Activated CD8-positive, alpha-beta memory T cell treated with anti-CD3 and anti-CD28 coated beads for 36 hours (primary cell): Measurements from ENCODE around the gene PYCARD. TPM values are rescaled to one million over a fixed set of nuclear protein-coding genes. Genes with fewer than 3 reads are reported as not detected.
"Not testable (repeated sequence)": the region's sequence is repeated elsewhere in the genome, so short reads cannot be mapped to it uniquely, and the experiment has no call there.

Source experiments
- CTCF ChIA-PET: fragments of 350-600 bp; sonication (Branson Sonifier 250); formaldehyde crosslinking; loops from one replicate; lab custom pipeline; 2021; ENCODE audit warnings: antibody characterized with exemption; lab: Charles Lee
- POLR2A ChIA-PET: fragments of 350-600 bp; sonication (Branson Sonifier 250); formaldehyde crosslinking; loops from one replicate; lab custom pipeline; 2021; ENCODE audit warnings: antibody characterized with exemption; lab: Charles Lee
- total RNA-seq, 2 experiments: library from RNA; stranded (reverse); gene quantifications; one replicate each; pipeline ENCODE4 v1.2.3, GENCODE V29; 2021

The PYCARD gene
- total RNA-seq, 2 experiments from 2014 or later = 5.2 to 6.9 TPM

DNA sequence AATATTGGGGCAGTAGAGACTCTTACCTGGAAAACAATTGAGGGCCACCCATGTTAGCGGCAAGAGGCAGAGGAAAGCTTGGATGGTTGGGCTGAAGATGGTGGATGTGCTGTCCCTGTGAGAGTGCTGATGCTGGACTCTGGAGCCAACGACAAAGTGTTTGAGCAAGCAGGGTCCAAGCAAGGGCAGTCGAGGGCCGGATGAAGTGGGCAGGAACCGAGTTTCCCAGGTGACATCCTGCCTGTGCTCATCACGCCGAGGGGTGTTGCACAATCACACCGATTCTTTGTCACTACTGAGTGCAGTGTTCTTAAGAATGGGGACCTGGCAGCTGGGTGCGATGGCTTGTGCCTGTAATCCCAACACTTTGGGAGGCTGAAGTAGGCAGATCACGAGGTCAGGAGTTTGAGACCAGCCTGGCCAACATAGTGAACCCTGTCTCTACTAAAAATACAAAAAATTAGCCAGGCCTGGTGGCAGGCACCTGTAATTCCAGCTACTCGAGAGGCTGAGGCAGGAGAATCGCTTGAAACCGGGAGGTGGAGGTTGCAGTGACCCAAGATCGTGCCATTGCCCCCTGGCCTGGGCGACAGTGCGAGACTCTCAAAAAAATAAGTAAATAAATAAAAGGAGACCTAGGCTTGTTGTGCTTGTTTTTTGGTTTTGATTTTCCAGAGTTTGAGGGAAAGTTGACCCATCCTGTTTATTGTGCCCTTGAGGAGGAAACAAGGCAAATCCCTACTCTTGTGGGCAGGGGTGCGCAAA is 6.1 kb downstream of the PYCARD start:
- POLR2A ChIA-PET = no interaction called here
- CTCF ChIA-PET = interaction anchor here (0.8 kb wide), 1 partner anchor 186 kb away, joined by 3 read pairs; no protein-coding TSS in a partner anchor

DNA sequence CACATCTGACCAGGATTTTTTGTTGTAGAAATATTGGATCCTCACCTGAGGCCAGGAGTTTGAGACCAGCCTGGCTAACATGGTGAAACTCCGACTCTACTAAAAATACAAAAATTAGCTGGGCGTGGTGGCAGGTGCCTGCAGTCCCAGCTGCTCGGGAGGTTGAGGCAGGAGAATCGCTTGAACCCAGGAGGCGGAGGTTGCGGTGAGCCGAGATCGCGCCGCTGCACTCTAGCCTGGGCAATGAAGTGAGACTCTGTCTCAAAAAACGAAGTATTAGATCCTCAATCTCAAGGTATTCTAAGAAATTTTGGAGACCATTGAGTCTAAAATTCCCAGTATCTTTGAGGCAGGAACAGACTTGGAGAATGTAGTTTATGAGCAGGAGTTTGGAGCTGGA is 6.7 kb downstream of the PYCARD start:
- POLR2A ChIA-PET = not testable (repeated sequence)
- CTCF ChIA-PET = interaction anchor here (0.8 kb wide), 1 partner anchor 186 kb away, joined by 3 read pairs; no protein-coding TSS in a partner anchor

DNA sequence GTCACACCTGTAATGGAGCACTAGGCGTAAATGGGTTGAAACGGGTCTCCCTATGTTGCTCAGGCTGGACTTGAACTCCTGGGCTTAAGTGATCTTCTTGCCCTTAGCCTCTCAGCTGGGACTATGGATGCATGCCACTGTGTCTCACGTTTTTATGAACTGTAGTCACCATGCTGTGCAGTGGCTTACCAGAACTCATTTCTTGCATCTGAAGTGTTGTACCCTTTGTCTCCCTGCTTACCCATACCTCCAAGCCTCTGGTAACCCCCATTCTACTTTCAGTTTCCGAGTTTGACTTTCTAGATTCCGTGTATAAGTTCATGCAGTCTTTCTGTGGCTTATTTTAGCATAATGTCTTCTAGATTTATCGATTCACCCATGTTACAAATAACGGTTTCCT is 7.7 kb downstream of the PYCARD start:
- CTCF ChIA-PET = no interaction called here
- POLR2A ChIA-PET = no interaction called here

- CTCF ChIA-PET = interaction anchor here (0.7 kb wide), 1 partner anchor 266 kb away, joined by 3 read pairs; no protein-coding TSS in a partner anchor
- POLR2A ChIA-PET = interaction anchor here (0.6 to 1.5 kb wide), 4 partner anchors 8 to 1381 kb away, joined by 3 to 6 read pairs (median 4); partner anchors contain the start of gene PYCARD
These were observed 8.7 kb downstream of the PYCARD start for GRCh38 chr16:31193874-31194273.

DNA sequence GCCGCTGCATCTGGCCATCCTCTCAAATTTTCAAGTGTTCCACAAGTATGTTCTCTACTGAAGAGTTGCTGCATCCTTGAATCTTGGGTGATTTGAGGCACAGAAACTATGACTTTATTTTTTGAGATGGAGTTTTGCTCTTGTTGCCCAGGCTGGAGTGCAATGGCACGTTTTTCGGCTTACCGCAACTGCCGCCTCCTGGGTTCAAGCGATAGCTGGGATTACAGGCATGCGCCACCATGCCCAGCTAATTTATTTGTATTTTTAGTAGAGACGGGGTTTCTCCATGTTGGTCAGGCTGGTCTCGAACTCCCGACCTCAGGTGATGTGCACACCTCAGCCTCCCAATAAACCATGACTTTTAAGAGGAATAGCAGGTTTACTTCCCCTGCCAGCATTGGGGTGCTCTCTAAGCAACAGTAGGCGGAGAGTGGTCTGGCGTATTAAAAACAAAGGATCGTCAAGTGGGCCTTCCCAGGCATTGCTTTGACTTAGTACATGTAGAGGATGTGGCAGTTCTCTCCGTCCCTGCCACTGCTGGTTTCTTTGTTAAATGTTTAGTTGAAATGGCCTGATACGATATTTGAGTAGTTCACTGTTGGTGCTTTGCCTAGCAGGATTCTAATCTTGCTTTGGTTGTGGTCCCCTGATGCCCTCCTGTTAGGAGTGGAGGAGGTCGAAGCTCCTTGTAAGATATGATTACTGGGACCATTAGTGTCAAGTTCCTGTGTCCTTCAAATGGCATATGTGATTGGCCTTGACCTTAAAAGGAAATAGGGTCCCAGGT is 9.5 kb downstream of the PYCARD start:
- ChIA-PET CTCF (no interaction called here), POLR2A (interaction anchor here (0.5 to 1.5 kb wide), 5 partner anchors 9 to 1380 kb away, joined by 3 to 7 read pairs (median 5); partner anchors contain the start of gene PYCARD)

DNA sequence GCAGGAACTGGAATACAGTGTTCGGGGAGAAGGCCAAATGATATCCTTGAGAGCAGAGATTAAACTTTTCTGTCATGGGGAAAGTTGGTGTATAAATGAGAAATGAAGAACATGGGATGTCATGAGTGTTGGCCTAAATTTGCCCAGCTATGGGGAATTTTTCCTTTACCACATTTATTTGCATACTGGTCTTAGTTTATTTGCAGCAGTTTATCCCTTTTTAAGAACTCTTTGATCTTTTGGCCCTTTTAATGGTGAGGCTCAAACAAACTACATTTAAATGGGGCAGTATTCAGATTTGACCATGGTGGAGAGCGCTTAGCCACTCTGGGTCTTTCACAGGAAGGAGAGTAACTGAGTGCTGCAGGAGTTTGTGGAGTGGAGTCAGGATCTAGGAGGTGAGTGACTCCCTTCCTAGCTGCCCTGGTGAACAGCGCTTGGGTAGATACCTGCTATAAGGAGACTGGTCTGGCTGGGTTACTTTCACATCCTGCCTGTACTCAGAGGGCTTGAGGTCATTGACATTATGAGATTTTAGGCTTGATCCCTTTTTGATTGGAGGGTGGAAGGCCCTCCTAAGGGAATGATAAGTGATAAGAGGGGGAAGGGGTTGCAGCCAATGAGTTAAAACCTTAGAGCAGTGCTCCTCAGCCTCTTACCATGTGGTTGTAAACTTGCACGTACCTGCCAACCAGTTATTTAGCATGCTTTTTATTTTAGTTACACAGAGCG is 10.7 kb downstream of the PYCARD start:
- POLR2A ChIA-PET = interaction anchor here (0.7 to 1.2 kb wide), 2 partner anchors 10 to 160 kb away, joined by 3 to 7 read pairs; partner anchors contain the start of gene PYCARD
- CTCF ChIA-PET = no interaction called here

DNA sequence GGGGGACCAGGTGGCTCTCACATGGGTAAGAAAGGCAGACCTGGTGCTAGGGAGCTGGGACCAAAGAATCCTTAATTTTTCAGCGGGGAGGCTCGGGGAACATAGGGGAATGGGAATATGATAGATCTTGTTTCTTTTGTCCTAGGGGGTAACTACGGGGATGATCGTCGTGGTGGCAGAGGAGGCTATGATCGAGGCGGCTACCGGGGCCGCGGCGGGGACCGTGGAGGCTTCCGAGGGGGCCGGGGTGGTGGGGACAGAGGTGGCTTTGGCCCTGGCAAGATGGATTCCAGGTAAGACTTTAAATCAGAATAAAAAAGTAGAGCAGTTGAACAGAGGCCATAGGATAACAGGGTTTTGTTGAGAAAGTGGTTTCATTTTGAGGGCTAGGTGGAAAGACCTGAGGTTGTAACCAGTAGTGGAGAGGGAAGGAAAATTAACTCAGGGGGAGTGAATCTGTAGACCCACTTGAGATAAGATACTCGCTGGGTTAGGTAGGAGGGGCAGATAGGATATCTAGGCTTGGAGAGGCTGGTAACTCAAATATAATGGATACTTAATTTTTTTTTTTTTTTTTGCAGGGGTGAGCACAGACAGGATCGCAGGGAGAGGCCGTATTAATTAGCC is 11.6 kb downstream of the PYCARD start:
- CTCF ChIA-PET = interaction anchor here (0.6 to 2.0 kb wide), 3 partner anchors 10 to 255 kb away, joined by 3 to 4 read pairs (median 3); no protein-coding TSS in a partner anchor

GRCh38 chr16:31190061-31190460 is 12.5 kb downstream of the PYCARD start:
- ChIA-PET CTCF (interaction anchor here (0.6 to 2.0 kb wide), 6 partner anchors 9 to 256 kb away, joined by 3 to 5 read pairs (median 3); partner anchors contain the start of gene PYCARD), POLR2A (interaction anchor here (2.4 kb wide), 1 partner anchor 10 kb away, joined by 12 read pairs; the partner anchor contains the start of gene FUS)

More for the DNA sequence above, 11.6 kb downstream of the PYCARD start:
- POLR2A ChIA-PET = interaction anchor here (2.4 kb wide), 1 partner anchor 11 kb away, joined by 12 read pairs; the partner anchor contains the start of gene FUS

GRCh38 chr16:31189412-31189778 is 13.2 kb downstream of the PYCARD start:
- CTCF ChIA-PET = interaction anchor here (1.1 to 2.0 kb wide), 4 partner anchors 9 to 13 kb away, joined by 3 to 5 read pairs (median 4); partner anchors contain the start of gene PYCARD
- POLR2A ChIA-PET = interaction anchor here (0.6 to 2.4 kb wide), 2 partner anchors 9 to 61 kb away, joined by 3 to 12 read pairs; partner anchors contain the start of gene FUS

GRCh38 chr16:31188450-31189411 is 13.8 kb downstream of the PYCARD start:
- ChIA-PET CTCF (interaction anchor here (1.1 to 2.0 kb wide), 4 partner anchors 11 to 14 kb away, joined by 3 to 4 read pairs (median 4); partner anchors contain the start of gene PYCARD), POLR2A (interaction anchor here (0.6 to 2.4 kb wide), 3 partner anchors 9 to 61 kb away, joined by 3 to 12 read pairs (median 4); partner anchors contain the start of gene FUS)

- POLR2A ChIA-PET = interaction anchor here (1.4 kb wide), 1 partner anchor 10 kb away, joined by 4 read pairs; no protein-coding TSS in a partner anchor
- CTCF ChIA-PET = interaction anchor here (0.6 to 1.6 kb wide), 2 partner anchors 12 to 48 kb away, joined by 4 read pairs; no protein-coding TSS in a partner anchor
These were observed 14.8 kb downstream of the PYCARD start for GRCh38 chr16:31187808-31188189.

GRCh38 chr16:31186930-31187807 is 15.4 kb downstream of the PYCARD start:
- CTCF ChIA-PET = interaction anchor here (0.6 to 1.6 kb wide), 2 partner anchors 12 to 48 kb away, joined by 4 read pairs; no protein-coding TSS in a partner anchor

GRCh38 chr16:31186176-31186575 is 16.4 kb downstream of the PYCARD start:
- ChIA-PET POLR2A (no interaction called here), CTCF (no interaction called here)

More at GRCh38 chr16:31186930-31187807, 15.4 kb downstream of the PYCARD start:
- POLR2A ChIA-PET = interaction anchor here (1.4 kb wide), 1 partner anchor 11 kb away, joined by 4 read pairs; no protein-coding TSS in a partner anchor

- CTCF ChIA-PET = no interaction called here
These were observed 17.2 kb downstream of the PYCARD start for GRCh38 chr16:31185339-31185738.

DNA sequence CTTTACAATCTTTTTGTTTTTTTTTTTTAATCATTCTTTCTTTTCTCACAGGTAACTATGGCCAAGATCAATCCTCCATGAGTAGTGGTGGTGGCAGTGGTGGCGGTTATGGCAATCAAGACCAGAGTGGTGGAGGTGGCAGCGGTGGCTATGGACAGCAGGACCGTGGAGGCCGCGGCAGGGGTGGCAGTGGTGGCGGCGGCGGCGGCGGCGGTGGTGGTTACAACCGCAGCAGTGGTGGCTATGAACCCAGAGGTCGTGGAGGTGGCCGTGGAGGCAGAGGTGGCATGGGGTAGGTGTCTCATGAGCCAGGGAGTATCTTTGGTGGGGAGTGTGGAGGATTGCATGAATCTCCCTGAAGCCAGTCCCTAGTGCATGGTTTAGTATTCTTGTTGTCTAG is 17.7 kb downstream of the PYCARD start:
- ChIA-PET POLR2A (interaction anchor here (0.7 to 1.9 kb wide), 3 partner anchors 19 to 198 kb away, joined by 5 to 9 read pairs (median 7); no protein-coding TSS in a partner anchor), CTCF (no interaction called here)

More at GRCh38 chr16:31185339-31185738, 17.2 kb downstream of the PYCARD start:
- POLR2A ChIA-PET = no interaction called here
